Colonic mucosa (tissue), 4 donors: ENCODE results near the gene B9D1. TPM values are rescaled to one million over a fixed set of nuclear protein-coding genes. Genes with fewer than 3 reads are reported as not detected.

Experiments used
- DNase-seq: peaks from one replicate; pipeline ENCODE4 v3.0.0-alpha.2; 2020
- H3K27ac ChIP-seq: fragments of 200-600 bp; one replicate; pipeline ENCODE4 v1.8.0; 2021
- H3K27me3 ChIP-seq: fragments of 200-600 bp; one replicate; pipeline ENCODE4 v1.8.0; 2021
- H3K36me3 ChIP-seq: fragments of 200-600 bp; one replicate; pipeline ENCODE4 v1.8.0; 2021
- H3K4me1 ChIP-seq: fragments of 200-600 bp; one replicate; pipeline ENCODE4 v1.8.0; 2021; ENCODE audit warnings: mild to moderate bottlenecking
- H3K4me3 ChIP-seq: fragments of 200-600 bp; one replicate; pipeline ENCODE4 v1.8.0; 2021
- H3K9ac ChIP-seq, 2 donors: one replicate each; pipeline ENCODE4 v1.7.0; 2013; ENCODE audit warnings: control low read depth in 2 of 2, low read depth in 2 of 2, low read length in 2 of 2
- H3K9me3 ChIP-seq: fragments of 200-600 bp; one replicate; pipeline ENCODE4 v1.8.0; 2021
- CTCF ChIP-seq: fragments of 200-600 bp; IDR thresholded peaks from one replicate; pipeline ENCODE4 v1.8.0; 2022; ENCODE audit warnings: antibody characterized with exemption, mild to moderate bottlenecking
- intact Hi-C: fragments of 100-400 bp; cut with DNase I; formaldehyde crosslinking; loops from one replicate; pipeline ENCODE4 v1.14.1; 2022
- total RNA-seq, 2 donors: library from RNA; stranded (reverse); fragmentation: NEBNext Ultra II Directional in 1 of 2; extraction: Animal tissue kit (Norgen Biotek cat#: 25700) in 1 of 2; gene quantifications; one replicate each; pipeline ENCODE4 v1.2.1, GENCODE V29; 2021
- donor health status: healthy.
- donor health status: DM: no; HTN: no; CAD: no.
- donor health status: DM: no; HTN: no; CAD: no.

The B9D1 gene
- total RNA-seq, 2 donors from 2014 or later: 5.6 to 11.9 TPM

- intact Hi-C loops: no loop called here
- H3K4me1 ChIP-seq: peaks cover 3% of the 10 kb centered on the region
- no peak overlapping the region for H3K9ac ChIP-seq
- no peaks in the 10 kb centered on the region for H3K9me3 ChIP-seq
- no peak overlapping the region for H3K4me3 ChIP-seq
- no peaks in the 10 kb centered on the region for H3K36me3 ChIP-seq
- DNase-seq: no peak
- TF ChIP-seq CTCF: no peak
- no peak overlapping the region for H3K27ac ChIP-seq
- H3K27me3 ChIP-seq: no peaks in the 10 kb centered on the region
Observed at GRCh38 chr17:19372011-19372370, 9.5 kb upstream of the B9D1 start.

GRCh38 chr17:19371259-19372010, 8.9 kb upstream of the B9D1 start:
- no peak overlapping the region for H3K27ac ChIP-seq
- intact Hi-C loops: no loop called here
- no peaks in the 10 kb centered on the region for H3K9me3 ChIP-seq

GRCh38 chr17:19370493-19370960, 8.0 kb upstream of the B9D1 start:
- TF ChIP-seq CTCF: no peak
- Histone ChIP-seq H3K4me3 (no peak overlapping the region), H3K4me1 (no peaks in the 10 kb centered on the region), H3K9me3 (no peaks in the 10 kb centered on the region), H3K9ac (no peak overlapping the region), H3K27ac (no peak overlapping the region), H3K36me3 (no peaks in the 10 kb centered on the region), H3K27me3 (no peaks in the 10 kb centered on the region)
- no peak for DNase-seq
- intact Hi-C loops: no loop called here

More at GRCh38 chr17:19371259-19372010, 8.9 kb upstream of the B9D1 start:
- Histone ChIP-seq H3K27me3 (no peaks in the 10 kb centered on the region), H3K9ac (no peak overlapping the region), H3K36me3 (no peaks in the 10 kb centered on the region), H3K4me1 (no peaks in the 10 kb centered on the region), H3K4me3 (no peak overlapping the region)
- TF ChIP-seq CTCF: no peak
- DNase-seq: no peak

- H3K9ac ChIP-seq: no peak overlapping the region
- no peaks in the 10 kb centered on the region for H3K36me3 ChIP-seq
- no peak overlapping the region for H3K27ac ChIP-seq
- H3K9me3 ChIP-seq: no peaks in the 10 kb centered on the region
- H3K4me1 ChIP-seq: no peaks in the 10 kb centered on the region
- no peaks in the 10 kb centered on the region for H3K27me3 ChIP-seq
- peak; percentile 59 for DNase-seq
- intact Hi-C loops: loop anchor here (10.0 kb wide), 1 partner anchor 395 kb away; no protein-coding TSS in a partner anchor
- no peak overlapping the region for H3K4me3 ChIP-seq
- no peak for TF ChIP-seq CTCF
Observed at GRCh38 chr17:19369846-19370492, 7.4 kb upstream of the B9D1 start.

- Histone ChIP-seq H3K27ac (no peak overlapping the region), H3K36me3 (no peaks in the 10 kb centered on the region), H3K9ac (no peak overlapping the region), H3K9me3 (no peaks in the 10 kb centered on the region), H3K4me1 (no peaks in the 10 kb centered on the region), H3K27me3 (no peaks in the 10 kb centered on the region), H3K4me3 (no peak overlapping the region)
- intact Hi-C loops: loop anchor here (10.0 kb wide), 1 partner anchor 396 kb away; no protein-coding TSS in a partner anchor
- DNase-seq: peak; percentile 66
- TF ChIP-seq CTCF: no peak
Observed at GRCh38 chr17:19369107-19369778, 6.7 kb upstream of the B9D1 start.
